Upper lobe of left lung (tissue), 4 donors: ENCODE measurements around the gene PDE7B.

Experiments
- POLR2A ChIP-seq, 4 donors: fragments of 450-650 bp; IDR thresholded peaks; one replicate each; pipeline ENCODE4 v1.5.1; 2016 to 2017; ENCODE audit warnings: antibody characterized with exemption in 4 of 4, mild to moderate bottlenecking in 2 of 4
- TF ChIP-seq, protein P1 (sequence below), 6 experiments: fragments of 450-650 bp in 4 of 6; fragments of 200-600 bp in 2 of 6; sonication (generic) in 2 of 6; IDR thresholded peaks; one replicate each; pipeline ENCODE4 v1.5.1; 2016 to 2019; ENCODE audit warnings: antibody characterized with exemption in 6 of 6

DNA sequence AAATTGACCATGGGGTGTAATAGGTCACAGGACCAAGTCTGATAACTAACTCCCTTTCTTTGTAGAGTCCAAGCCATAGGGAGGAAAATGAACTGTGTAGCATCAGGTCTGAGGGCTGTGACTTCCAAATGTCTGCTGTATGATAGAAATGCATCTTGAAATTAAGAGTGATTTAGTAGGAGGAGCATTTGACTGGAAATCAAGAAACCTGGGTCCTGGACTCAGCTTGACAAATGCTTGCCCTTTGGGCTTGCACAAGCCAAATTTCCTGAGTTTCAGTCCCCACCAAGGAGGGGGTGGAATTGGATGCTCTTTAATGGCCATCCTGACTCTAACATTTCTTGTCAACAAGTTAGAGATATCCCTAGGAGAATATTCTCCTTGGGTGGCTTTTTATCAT lies 187.0 kb downstream of the PDE7B start:
- TF ChIP-seq, protein P1, sequence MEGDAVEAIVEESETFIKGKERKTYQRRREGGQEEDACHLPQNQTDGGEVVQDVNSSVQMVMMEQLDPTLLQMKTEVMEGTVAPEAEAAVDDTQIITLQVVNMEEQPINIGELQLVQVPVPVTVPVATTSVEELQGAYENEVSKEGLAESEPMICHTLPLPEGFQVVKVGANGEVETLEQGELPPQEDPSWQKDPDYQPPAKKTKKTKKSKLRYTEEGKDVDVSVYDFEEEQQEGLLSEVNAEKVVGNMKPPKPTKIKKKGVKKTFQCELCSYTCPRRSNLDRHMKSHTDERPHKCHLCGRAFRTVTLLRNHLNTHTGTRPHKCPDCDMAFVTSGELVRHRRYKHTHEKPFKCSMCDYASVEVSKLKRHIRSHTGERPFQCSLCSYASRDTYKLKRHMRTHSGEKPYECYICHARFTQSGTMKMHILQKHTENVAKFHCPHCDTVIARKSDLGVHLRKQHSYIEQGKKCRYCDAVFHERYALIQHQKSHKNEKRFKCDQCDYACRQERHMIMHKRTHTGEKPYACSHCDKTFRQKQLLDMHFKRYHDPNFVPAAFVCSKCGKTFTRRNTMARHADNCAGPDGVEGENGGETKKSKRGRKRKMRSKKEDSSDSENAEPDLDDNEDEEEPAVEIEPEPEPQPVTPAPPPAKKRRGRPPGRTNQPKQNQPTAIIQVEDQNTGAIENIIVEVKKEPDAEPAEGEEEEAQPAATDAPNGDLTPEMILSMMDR (IDR thresholded peaks at IDR 0.05): no peak
- no peak for TF ChIP-seq POLR2A (IDR thresholded peaks at IDR 0.05)
